ENCODE results near the gene NR2F6.

DNA sequence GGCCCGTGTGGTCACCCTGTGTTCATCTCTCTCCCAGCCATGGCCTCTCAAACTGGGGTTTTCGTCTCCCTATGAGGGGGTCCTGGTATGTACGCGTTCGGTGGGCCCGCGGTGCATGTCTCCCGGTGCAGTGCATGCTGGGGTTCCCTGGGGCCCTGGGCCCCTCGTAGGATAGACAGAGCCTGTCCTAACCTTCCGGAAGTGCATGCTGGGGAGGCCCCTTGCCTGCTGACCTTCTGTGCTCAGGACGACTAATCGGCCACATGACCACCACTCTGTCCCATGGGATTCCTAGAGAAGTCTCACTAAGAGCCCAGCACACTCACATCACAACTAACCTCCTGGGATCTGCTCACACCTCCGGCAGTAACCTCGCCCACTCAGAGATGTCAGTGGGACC is 35.4 kb downstream of the NR2F6 start:
- TF ChIP-seq CTCF (IDR thresholded peaks at IDR 0.05; ENCODE audit: low read depth, low read length) (no peak), POLR2A (IDR thresholded peaks at IDR 0.05; ENCODE audit: extremely low read depth, insufficient read length) (no peak)

All from NB4 (cell line).